Germinal center (tissue), 1 donor: ENCODE data around the gene FANCI.
"Not testable (repeated sequence)": the region's sequence is repeated elsewhere in the genome, so short reads cannot be mapped to it uniquely, and the experiment has no call there.

Experiments
- DNase-seq: peaks from one replicate; pipeline ENCODE4 v3.0.0; 2012; ENCODE audit warnings: mixed read lengths, low spot score

Gene FANCI

DNA sequence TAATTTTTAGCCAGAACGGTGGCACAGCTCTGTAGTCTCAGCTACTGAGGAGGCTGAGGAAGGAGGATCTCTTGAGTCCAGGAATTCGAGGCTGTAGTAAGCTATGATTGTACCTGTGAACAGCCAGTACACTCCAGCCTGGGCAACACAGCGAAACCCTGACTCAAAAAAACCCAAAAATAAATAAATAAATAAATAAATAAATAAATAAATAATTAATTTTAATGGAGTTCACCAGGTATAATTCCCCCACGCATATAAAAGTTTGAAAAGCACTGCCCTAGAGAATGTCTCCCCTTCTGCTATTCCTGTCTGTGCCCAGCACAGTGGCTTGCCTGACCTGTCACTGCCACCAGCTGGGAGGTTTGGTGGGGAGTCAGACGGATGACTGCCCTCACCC lies 18.2 kb upstream of the FANCI start:
- DNase-seq: no peak

GRCh38 chr15:89226359-89227221 lies 17.2 kb upstream of the FANCI start:
- no peak for DNase-seq

- no peak for DNase-seq
These were observed 16.4 kb upstream of the FANCI start for GRCh38 chr15:89227425-89227824.

- no peak for DNase-seq
These were observed 13.5 kb upstream of the FANCI start for GRCh38 chr15:89230277-89230676.

DNA sequence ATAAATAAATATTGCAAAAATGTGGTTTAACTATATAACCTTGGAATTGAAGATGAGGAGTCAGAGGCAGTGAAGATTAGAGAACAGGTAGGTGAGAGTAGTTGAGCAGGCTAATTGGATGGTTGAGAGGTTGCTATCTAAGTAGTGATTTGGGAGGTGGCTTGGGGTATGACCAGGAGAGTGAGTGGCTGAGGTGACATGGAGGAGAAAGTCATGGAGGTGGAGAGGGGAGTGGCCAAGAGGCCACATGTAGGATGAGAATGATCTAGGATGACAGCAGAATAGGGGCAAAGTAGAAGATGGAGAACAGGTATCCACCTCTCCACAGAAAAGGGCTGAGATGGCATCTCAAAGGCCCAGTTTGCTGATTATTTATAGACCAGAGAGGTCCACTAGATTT lies 11.9 kb upstream of the FANCI start:
- DNase-seq: no peak

GRCh38 chr15:89239883-89240810 lies 3.6 kb upstream of the FANCI start:
- not testable (repeated sequence) for DNase-seq

DNA sequence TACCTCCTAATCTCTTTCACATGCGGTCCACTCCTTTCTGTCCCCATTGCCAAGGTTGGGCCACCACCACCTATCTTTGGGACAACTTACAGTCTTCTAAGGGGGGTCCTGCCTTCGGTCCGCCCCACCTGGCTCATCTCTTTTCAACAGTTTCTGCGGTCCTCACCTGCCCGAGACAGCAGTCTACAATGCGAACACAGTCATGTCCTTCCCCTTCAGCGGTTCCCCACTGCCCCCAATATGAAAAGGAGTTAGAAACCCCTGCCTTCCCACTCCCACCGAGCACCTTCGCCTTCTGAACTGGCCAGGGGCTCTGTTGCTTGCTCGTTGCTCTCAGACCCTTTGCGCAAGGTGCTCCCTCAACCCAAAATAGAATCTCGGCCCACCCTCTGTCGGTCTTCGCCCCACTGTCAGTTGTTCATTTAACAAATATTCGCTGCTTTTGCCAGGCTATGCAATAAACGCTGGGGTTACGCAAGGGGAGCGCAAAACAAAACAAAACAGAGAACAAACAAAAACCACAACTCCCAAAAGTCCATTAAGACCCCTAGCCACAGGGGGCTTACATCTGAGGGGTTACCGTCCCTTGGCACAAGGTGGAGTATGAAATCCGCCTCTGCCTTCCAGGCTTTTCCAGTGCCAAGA lies 611 bp upstream of the FANCI start:
- DNase-seq: no peak

GRCh38 chr15:89244574-89244903 lies 760 bp downstream of the FANCI start:
- DNase-seq: no peak

GRCh38 chr15:89247446-89247845 lies 3.7 kb downstream of the FANCI start:
- DNase-seq: no peak

DNA sequence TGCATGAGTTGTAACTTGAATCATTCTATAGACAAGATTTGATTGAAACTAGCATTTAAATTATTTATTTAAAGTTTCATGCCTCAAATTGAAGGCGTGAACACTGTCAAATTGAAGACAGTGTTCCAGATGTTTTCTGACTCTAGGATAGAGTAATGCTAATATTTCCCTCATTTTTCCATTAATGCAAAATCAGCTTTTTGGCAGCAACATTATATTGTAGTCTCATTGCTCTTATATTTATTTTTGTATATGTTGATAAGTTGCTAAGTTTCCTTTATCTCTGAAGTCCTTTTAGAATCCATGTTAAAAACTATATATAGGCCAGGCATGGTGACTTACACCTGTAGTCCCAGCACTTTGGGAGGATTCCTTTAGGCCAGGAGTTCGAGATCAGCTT lies 4.8 kb downstream of the FANCI start:
- DNase-seq: no peak

- not testable (repeated sequence) for DNase-seq
These were observed 6.4 kb downstream of the FANCI start for GRCh38 chr15:89250142-89250541.

DNA sequence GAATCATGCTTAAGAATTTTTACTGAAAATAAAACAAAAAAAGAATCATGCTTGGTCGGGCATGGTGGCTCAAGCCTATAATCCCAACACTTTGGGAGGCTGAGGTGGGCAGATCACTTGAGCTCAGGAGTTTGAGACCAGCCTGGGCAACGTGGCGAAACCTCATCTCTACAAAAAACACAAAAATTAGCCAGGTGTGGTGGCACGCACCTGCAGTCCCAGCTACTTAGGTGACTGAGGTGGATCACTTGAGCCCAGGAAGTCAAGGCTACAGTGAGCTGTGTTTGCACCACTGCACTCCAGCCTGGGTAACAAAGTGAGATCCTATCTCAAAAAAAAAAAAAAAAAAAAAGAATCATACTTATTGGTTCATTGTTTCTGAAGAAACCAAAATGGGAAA lies 33.5 kb downstream of the FANCI start:
- DNase-seq: not testable (repeated sequence)

DNA sequence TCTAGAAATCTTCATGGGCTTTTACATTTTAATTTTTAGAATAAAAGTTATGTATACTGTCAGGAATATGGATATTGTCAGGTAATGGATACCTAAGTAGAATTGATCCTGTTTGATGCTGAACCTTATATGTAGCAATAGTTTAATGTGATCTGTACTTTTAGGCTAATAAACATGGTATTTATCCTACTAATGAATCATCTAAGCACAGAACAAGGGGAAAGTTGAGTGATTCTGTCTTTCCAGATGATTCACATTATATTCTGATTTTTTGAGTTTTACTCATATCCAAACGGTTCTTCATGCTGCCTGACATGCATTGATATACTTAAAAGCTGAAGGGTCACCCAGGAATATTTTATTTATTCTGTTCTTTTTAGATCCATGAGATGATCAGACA lies 34.5 kb downstream of the FANCI start:
- no peak for DNase-seq

DNA sequence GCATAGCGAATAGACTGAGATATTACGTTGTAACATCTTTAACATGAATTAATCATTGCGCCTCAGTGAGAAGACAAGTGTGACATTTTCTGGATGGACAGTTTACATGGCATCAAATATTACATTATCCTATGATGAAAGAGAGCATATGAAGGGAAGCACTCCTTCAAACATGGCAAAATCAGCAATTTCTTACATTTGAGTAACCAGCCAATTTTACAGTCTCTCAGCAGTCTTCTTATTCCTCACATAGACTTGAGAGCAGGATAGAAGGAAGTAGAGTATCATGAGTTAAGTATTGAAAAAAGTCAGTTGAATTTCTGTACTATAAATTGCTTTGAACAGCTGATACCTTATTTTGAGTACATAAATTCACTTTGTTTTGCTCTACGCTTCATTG lies 38.9 kb downstream of the FANCI start:
- no peak for DNase-seq

DNA sequence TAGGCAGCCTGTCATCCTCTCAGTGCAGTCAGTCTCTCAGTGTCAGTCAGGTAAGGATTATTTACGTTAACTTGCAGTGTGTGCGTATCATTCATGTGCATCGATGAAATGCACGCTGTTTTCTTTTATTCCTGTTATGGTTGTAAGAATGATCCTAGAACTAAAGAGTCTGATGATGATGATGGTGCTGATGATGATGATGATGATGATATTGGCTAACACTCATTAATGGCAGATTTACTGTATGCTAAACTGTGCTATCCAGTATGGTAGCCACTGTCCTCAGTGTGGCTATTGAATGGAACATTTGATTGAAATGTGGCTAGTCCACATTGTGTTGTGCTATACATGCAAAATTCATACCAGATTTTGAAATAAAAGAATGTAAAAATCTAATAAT lies 39.4 kb downstream of the FANCI start:
- no peak for DNase-seq

DNA sequence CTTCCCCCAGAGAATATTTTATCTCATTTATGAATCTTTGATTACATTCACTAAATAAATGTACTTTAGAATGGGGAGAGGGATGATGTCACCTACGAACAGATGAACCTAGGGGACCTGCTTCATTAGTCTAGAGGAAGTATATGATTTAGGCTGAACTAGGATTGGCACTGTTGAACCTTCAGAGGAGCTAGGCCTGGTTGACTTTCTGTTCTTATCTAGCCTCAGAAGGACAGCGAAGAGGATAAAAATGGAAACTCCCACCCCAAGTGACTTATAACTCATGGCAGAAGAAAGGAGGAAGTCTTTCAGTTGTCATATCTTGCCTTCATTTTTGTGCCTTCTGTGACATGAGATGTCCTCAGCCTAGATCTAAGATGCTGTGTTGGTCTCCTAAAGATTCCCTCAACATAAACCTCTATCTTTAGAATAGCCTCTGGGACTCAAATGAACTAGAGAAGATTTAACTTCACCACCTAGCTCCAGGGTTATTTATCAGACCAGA lies 48.2 kb downstream of the FANCI start:
- DNase-seq: no peak

GRCh38 chr15:89293012-89293411 lies 49.2 kb downstream of the FANCI start:
- no peak for DNase-seq

GRCh38 chr15:89299896-89300295 lies 56.1 kb downstream of the FANCI start:
- DNase-seq: no peak

GRCh38 chr15:89301304-89302089 lies 57.7 kb downstream of the FANCI start:
- DNase-seq: no peak

GRCh38 chr15:89303986-89304385 lies 60.2 kb downstream of the FANCI start:
- DNase-seq: no peak

- DNase-seq: no peak
These were observed 61.6 kb downstream of the FANCI start for GRCh38 chr15:89305395-89305794.
